T-cell (primary cell): ENCODE results near the gene NMRK1. TPM values are rescaled to one million over a fixed set of nuclear protein-coding genes. Genes with fewer than 3 reads are reported as not detected.

Source experiments
- ATAC-seq, 4 experiments: fragments of 200-7000 bp in 3 of 4; fragments of 150-1000 bp in 1 of 4; cut with Tn5 transposase; replicated peaks in 1 of 4; 1 replicate in 3 of 4; 2 replicates in 1 of 4; pipeline ENCODE4 v1.10.0; 2021; ENCODE audit warnings: moderate library complexity in 3 of 4, mild to moderate bottlenecking in 2 of 4, moderate number of reproducible peaks in 1 of 4
- CTCF ChIA-PET, 2 donors: fragments of 300-600 bp; sonication (Branson Sonifier 250); formaldehyde crosslinking; loops; one replicate each; lab custom pipeline; 2022; ENCODE audit warnings: antibody characterized with exemption in 2 of 2; lab: Charles Lee
- POLR2A ChIA-PET, 2 donors: fragments of 300-600 bp; sonication (Branson Sonifier 250); formaldehyde crosslinking; loops; one replicate each; lab custom pipeline; 2022; ENCODE audit warnings: antibody characterized with exemption in 2 of 2; lab: Charles Lee
- DNase-seq, 35 experiments: peaks; one replicate each; pipeline versions ENCODE4 v3.0.0 to v3.0.0-alpha.2; 2013 to 2023
- H3K27ac ChIP-seq: one replicate; pipeline ENCODE4 v1.5.1; 2013; ENCODE audit warnings: low read length
- H3K27me3 ChIP-seq, 2 experiments: replicated peaks in 1 of 2; 1 replicate in 1 of 2; 2 replicates in 1 of 2; pipeline versions ENCODE4 v1.6.1 to v1.7.0; 2013; ENCODE audit warnings: low read length in 1 of 2, mixed read lengths in 1 of 2; ENCODE audit not compliant: control insufficient read depth in 2 of 2, insufficient read depth in 2 of 2; ENCODE audit errors: extremely low read depth in 1 of 2
- H3K36me3 ChIP-seq, 2 donors: 1 replicate in 1 of 2; 2 replicates in 1 of 2; pipeline versions ENCODE4 v1.6.1 to v1.7.0; 2013; ENCODE audit warnings: low read length in 1 of 2; ENCODE audit not compliant: control insufficient read depth in 2 of 2, insufficient read depth in 1 of 2; ENCODE audit errors: extremely low read depth in 1 of 2
- H3K4me1 ChIP-seq, 2 experiments: 1 replicate in 1 of 2; 2 replicates in 1 of 2; pipeline versions ENCODE4 v1.6.1 to v1.7.0; 2013; ENCODE audit warnings: low read length in 2 of 2, mixed read lengths in 1 of 2; ENCODE audit not compliant: insufficient read depth in 2 of 2, control insufficient read depth in 1 of 2; ENCODE audit errors: extremely low read depth in 1 of 2
- H3K4me3 ChIP-seq, 2 donors: 1 replicate in 1 of 2; 2 replicates in 1 of 2; pipeline versions ENCODE4 v1.5.1 to v1.7.0; 2013; ENCODE audit warnings: mild to moderate bottlenecking in 2 of 2, low read length in 1 of 2, moderate library complexity in 1 of 2; ENCODE audit not compliant: control insufficient read depth in 1 of 2; ENCODE audit errors: extremely low read depth in 1 of 2
- H3K9me3 ChIP-seq: 2 replicates; pipeline ENCODE4 v1.7.0; 2013
- H3K27ac Mint-ChIP-seq, 2 donors: one replicate each; pipeline ENCODE4 v1.8.0; 2020 to 2021; ENCODE audit warnings: mild to moderate bottlenecking in 2 of 2, mixed read lengths in 2 of 2
- H3K27me3 Mint-ChIP-seq, 2 donors: one replicate each; pipeline ENCODE4 v1.8.0; 2021 to 2022; ENCODE audit warnings: mixed read lengths in 2 of 2
- H3K36me3 Mint-ChIP-seq: one replicate; pipeline ENCODE4 v1.8.0; 2021; ENCODE audit warnings: mixed read lengths
- H3K4me1 Mint-ChIP-seq, 3 donors: one replicate each; pipeline ENCODE4 v1.8.0; 2020 to 2022; ENCODE audit warnings: mixed read lengths in 3 of 3, mild to moderate bottlenecking in 1 of 3
- H3K4me3 Mint-ChIP-seq, 3 donors: one replicate each; pipeline ENCODE4 v1.8.0; 2020 to 2022; ENCODE audit warnings: mild to moderate bottlenecking in 3 of 3, mixed read lengths in 3 of 3, moderate library complexity in 3 of 3
- H3K9me3 Mint-ChIP-seq, 3 donors: one replicate each; pipeline ENCODE4 v1.8.0; 2020 to 2022; ENCODE audit warnings: mixed read lengths in 3 of 3
- WGBS: methylation state at CpG from one replicate; pipeline ENCODE4 v1.1.5; 2013; ENCODE audit warnings: missing lambda C conversion rate; ENCODE audit not compliant: insufficient coverage; 5-methylcytosine and 5-hydroxymethylcytosine counted together
- total RNA-seq, 35 experiments: library from RNA in 6 of 35; stranded (reverse) in 6 of 35; fragments of 120-200 nt in 1 of 35; gene quantifications; one replicate each; pipeline versions ENCODE4 v1.2.1 to v1.2.4 and lab custom pipeline; 2013 to 2026

The NMRK1 gene
- total RNA-seq, 5 donors from 2014 or later (not counting 1 experiment from before 2014, with no cell fraction given), result 61.9 to 91.0 (median 72.6) TPM

- no peak for ATAC-seq
- no peaks in the 10 kb centered on the region for H3K27me3 ChIP-seq
- H3K9me3 Mint-ChIP-seq, result no peaks in the 10 kb centered on the region
- H3K27ac ChIP-seq, result no peak overlapping the region
- no CpG with 5 or more reads among the region's 2 CpGs for WGBS
- peaks cover 9 to 41% of the 10 kb centered on the region in 2 donors for H3K36me3 ChIP-seq
- H3K27me3 Mint-ChIP-seq, result no peaks in the 10 kb centered on the region
- H3K9me3 ChIP-seq, result no peaks in the 10 kb centered on the region
- ChIA-PET CTCF (no interaction called here), POLR2A (interaction anchor here in 1 of 2 donors (1.5 kb wide), 1 partner anchor 304 kb away, joined by 3 read pairs; no protein-coding TSS in a partner anchor)
- no peak for DNase-seq
- peaks cover 36% of the 10 kb centered on the region for H3K36me3 Mint-ChIP-seq
- peaks cover 18 to 27% of the 10 kb centered on the region in 2 experiments for H3K4me1 ChIP-seq
- peak overlapping the region in 1 of 2 donors; percentile 16 for H3K27ac Mint-ChIP-seq
- H3K4me3 Mint-ChIP-seq, result no peak overlapping the region
- peaks cover 45 to 51% (median 47%) of the 10 kb centered on the region in 3 donors for H3K4me1 Mint-ChIP-seq
- no peak overlapping the region for H3K4me3 ChIP-seq
These were observed 6.3 kb downstream of the NMRK1 start for GRCh38 chr9:75081632-75082031.

DNA sequence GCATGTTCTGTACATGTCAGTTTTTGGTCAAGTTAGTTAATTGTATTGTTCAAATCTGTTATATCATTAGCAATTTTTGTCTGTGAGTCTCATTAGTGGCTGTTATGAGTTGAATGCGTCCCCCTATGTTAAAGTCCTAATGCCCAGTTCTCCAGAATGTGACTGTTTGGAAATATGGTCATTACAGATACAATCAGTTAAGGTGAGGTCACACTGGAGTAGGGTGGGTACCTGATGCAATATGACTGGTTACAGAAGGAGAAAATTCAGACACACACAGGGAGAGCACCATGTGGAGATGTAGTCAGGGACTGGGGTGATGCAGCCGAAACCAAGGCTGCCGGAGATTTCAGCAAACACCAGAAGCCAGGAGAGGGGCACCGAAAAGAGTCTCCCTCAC is 15.1 kb downstream of the NMRK1 start:
- no peak overlapping the region for H3K4me3 Mint-ChIP-seq
- H3K27me3 ChIP-seq, result no peaks in the 10 kb centered on the region
- peaks cover 40% of the 10 kb centered on the region for H3K36me3 Mint-ChIP-seq
- DNase-seq, result no peak
- peaks cover 11 to 40% of the 10 kb centered on the region in 2 donors for H3K36me3 ChIP-seq
- no peak overlapping the region for H3K4me3 ChIP-seq
- no peaks in the 10 kb centered on the region for H3K27me3 Mint-ChIP-seq
- CTCF ChIA-PET, result no interaction called here
- POLR2A ChIA-PET, result no interaction called here
- H3K4me1 ChIP-seq, result peaks cover 5 to 7% of the 10 kb centered on the region in 2 experiments
- H3K27ac ChIP-seq, result no peak overlapping the region
- peak overlapping the region; percentile 25 to 46 for H3K27ac Mint-ChIP-seq
- no peaks in the 10 kb centered on the region for H3K9me3 Mint-ChIP-seq
- H3K4me1 Mint-ChIP-seq, result peaks cover 22 to 32% (median 28%) of the 10 kb centered on the region in 3 donors
- H3K9me3 ChIP-seq, result no peaks in the 10 kb centered on the region
- ATAC-seq, result no peak
- WGBS, result 100% methylated on average over 1 of the region's 4 CpGs

- peaks cover 14 to 49% of the 10 kb centered on the region in 2 donors for H3K36me3 ChIP-seq
- Mint-ChIP-seq H3K36me3 (peaks cover 45% of the 10 kb centered on the region), H3K27me3 (no peaks in the 10 kb centered on the region), H3K9me3 (no peaks in the 10 kb centered on the region), H3K27ac (peak overlapping the region; percentile 76 to 81), H3K4me1 (peaks cover 20 to 29% (median 23%) of the 10 kb centered on the region in 3 donors), H3K4me3 (no peak overlapping the region)
- no peak overlapping the region for H3K27ac ChIP-seq
- H3K27me3 ChIP-seq, result no peaks in the 10 kb centered on the region
- CTCF ChIA-PET, result interaction anchor here in 1 of 2 donors (0.7 kb wide), 1 partner anchor 46 kb away, joined by 3 read pairs; no protein-coding TSS in a partner anchor
- ATAC-seq (peak; percentile 93 to 97 (median 94)), DNase-seq (peak in 34 of 35 experiments; percentile 12 to 63 (median 44))
- no peaks in the 10 kb centered on the region for H3K9me3 ChIP-seq
- H3K4me1 ChIP-seq, result peaks cover 5 to 7% of the 10 kb centered on the region in 2 experiments
- no peak overlapping the region for H3K4me3 ChIP-seq
- POLR2A ChIA-PET, result interaction anchor here in 1 of 2 donors (1.0 kb wide), 1 partner anchor 14 kb away, joined by 3 read pairs; no protein-coding TSS in a partner anchor
- WGBS, result 72% methylated on average over 2 of the region's 5 CpGs
These were observed 16.3 kb downstream of the NMRK1 start for GRCh38 chr9:75071530-75072122.

DNA sequence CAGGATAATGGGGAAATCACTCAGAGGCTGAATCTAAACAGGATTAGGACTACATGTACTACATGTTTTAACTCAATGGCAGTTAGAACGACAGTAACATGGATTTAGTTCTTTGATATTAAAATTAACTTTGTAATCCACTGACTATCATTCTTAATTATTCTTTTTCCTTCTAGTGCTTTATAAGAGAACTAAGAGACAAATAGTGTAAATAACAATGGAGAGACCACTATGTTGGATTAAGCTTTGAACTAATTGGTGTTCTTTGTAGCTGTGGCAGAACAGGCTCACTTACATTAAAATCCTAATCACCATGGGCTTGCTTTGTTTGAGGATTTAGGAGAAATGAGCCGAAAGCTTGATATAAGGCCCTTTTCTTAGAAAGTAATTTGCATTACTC is 18.8 kb downstream of the NMRK1 start:
- H3K4me3 ChIP-seq, result no peak overlapping the region
- no CpG with 5 or more reads among the region's 2 CpGs for WGBS
- peaks cover 5 to 7% of the 10 kb centered on the region in 2 experiments for H3K4me1 ChIP-seq
- DNase-seq (no peak), ATAC-seq (no peak)
- CTCF ChIA-PET, result interaction anchor here in 1 of 2 donors (1.0 kb wide), 1 partner anchor 113 kb away, joined by 3 read pairs; no protein-coding TSS in a partner anchor
- H3K9me3 ChIP-seq, result no peaks in the 10 kb centered on the region
- Mint-ChIP-seq H3K27me3 (no peaks in the 10 kb centered on the region), H3K4me1 (peaks cover 20 to 27% (median 23%) of the 10 kb centered on the region in 3 donors), H3K9me3 (no peaks in the 10 kb centered on the region), H3K27ac (no peak overlapping the region), H3K4me3 (no peak overlapping the region), H3K36me3 (peaks cover 48% of the 10 kb centered on the region)
- POLR2A ChIA-PET, result interaction anchor here in 1 of 2 donors (0.7 kb wide), 1 partner anchor 292 kb away, joined by 3 read pairs; no protein-coding TSS in a partner anchor
- no peak overlapping the region for H3K27ac ChIP-seq
- H3K27me3 ChIP-seq, result no peaks in the 10 kb centered on the region
- peaks cover 14 to 52% of the 10 kb centered on the region in 2 donors for H3K36me3 ChIP-seq

- POLR2A ChIA-PET, result no interaction called here
- Mint-ChIP-seq H3K9me3 (no peaks in the 10 kb centered on the region), H3K36me3 (peaks cover 41% of the 10 kb centered on the region), H3K4me1 (peaks cover 19 to 25% (median 23%) of the 10 kb centered on the region in 3 donors), H3K27ac (no peak overlapping the region), H3K4me3 (no peak overlapping the region), H3K27me3 (no peaks in the 10 kb centered on the region)
- no peak overlapping the region for H3K4me3 ChIP-seq
- peaks cover 12 to 50% of the 10 kb centered on the region in 2 donors for H3K36me3 ChIP-seq
- H3K4me1 ChIP-seq, result peaks cover 5 to 7% of the 10 kb centered on the region in 2 experiments
- CTCF ChIA-PET, result interaction anchor here (0.5 to 1.2 kb wide), 3 partner anchors 174 to 293 kb away, joined by 3 read pairs; no protein-coding TSS in a partner anchor
- DNase-seq (no peak), ATAC-seq (no peak)
- H3K27me3 ChIP-seq, result no peaks in the 10 kb centered on the region
- 83% methylated on average over 4 of the region's 4 CpGs for WGBS
- no peak overlapping the region for H3K27ac ChIP-seq
- no peaks in the 10 kb centered on the region for H3K9me3 ChIP-seq
These were observed 20.1 kb downstream of the NMRK1 start for GRCh38 chr9:75067894-75068293.

GRCh38 chr9:75065510-75065909 is 22.4 kb downstream of the NMRK1 start:
- no peaks in the 10 kb centered on the region for H3K9me3 ChIP-seq
- Mint-ChIP-seq H3K27ac (no peak overlapping the region), H3K4me1 (peaks cover 2 to 9% (median 8%) of the 10 kb centered on the region in 3 donors), H3K36me3 (peaks cover 36% of the 10 kb centered on the region), H3K27me3 (no peaks in the 10 kb centered on the region), H3K4me3 (no peak overlapping the region), H3K9me3 (no peaks in the 10 kb centered on the region)
- POLR2A ChIA-PET, result no interaction called here
- no peak overlapping the region for H3K27ac ChIP-seq
- H3K4me3 ChIP-seq, result no peak overlapping the region
- ATAC-seq (no peak), DNase-seq (no peak)
- peaks cover 12 to 57% of the 10 kb centered on the region in 2 donors for H3K36me3 ChIP-seq
- no peaks in the 10 kb centered on the region for H3K4me1 ChIP-seq
- CTCF ChIA-PET, result interaction anchor here in 1 of 2 donors (1.0 kb wide), 1 partner anchor 58 kb away, joined by 3 read pairs; no protein-coding TSS in a partner anchor
- H3K27me3 ChIP-seq, result no peaks in the 10 kb centered on the region
- WGBS, result no CpG with 5 or more reads among the region's 2 CpGs
